ENCODE measurements around the gene KCND3.

KCND3 gene

GRCh38 chr1:111768023-111768422 lies 221.4 kb downstream of the KCND3 start:
- DNase-seq, result no peak

- no peak for DNase-seq
Observed at GRCh38 chr1:111762332-111762731, 227.1 kb downstream of the KCND3 start.

GRCh38 chr1:111761717-111762116 lies 227.8 kb downstream of the KCND3 start:
- DNase-seq, result no peak

- no peak for DNase-seq
Observed at GRCh38 chr1:111758373-111758772, 231.1 kb downstream of the KCND3 start.

GRCh38 chr1:111756124-111756513 lies 233.3 kb downstream of the KCND3 start:
- DNase-seq, result no peak

- peak; percentile 93 to 96 for DNase-seq
Observed at GRCh38 chr1:111755331-111756123, 233.9 kb downstream of the KCND3 start, which contains the start of gene DDX20. Gene DDX20, plus strand, starts transcription at chr1:111755901. Its CDS starts 24 bp downstream, at chr1:111755925.

GRCh38 chr1:111754984-111755330 lies 234.5 kb downstream of the KCND3 start:
- DNase-seq, result no peak

GRCh38 chr1:111751906-111752575 lies 237.4 kb downstream of the KCND3 start:
- no peak for DNase-seq

GRCh38 chr1:111750856-111751255 lies 238.6 kb downstream of the KCND3 start:
- DNase-seq, result peak in 1 of 2 experiments; percentile 4

GRCh38 chr1:111749628-111750027 lies 239.8 kb downstream of the KCND3 start:
- DNase-seq, result peak in 1 of 2 experiments; percentile 9

GRCh38 chr1:111747947-111748346 lies 241.5 kb downstream of the KCND3 start:
- peak in 1 of 2 experiments; percentile 2 for DNase-seq

GRCh38 chr1:111747282-111747734 lies 242.2 kb downstream of the KCND3 start:
- peak; percentile 67 to 73 for DNase-seq

- peak in 1 of 2 experiments; percentile 0 for DNase-seq
Observed at GRCh38 chr1:111746614-111746999, 242.9 kb downstream of the KCND3 start.

GRCh38 chr1:111745675-111746613 lies 243.5 kb downstream of the KCND3 start:
- DNase-seq, result peak in 1 of 2 experiments; percentile 15

- DNase-seq, result peak in 1 of 2 experiments; percentile 15
Observed at GRCh38 chr1:111743679-111744101, 245.8 kb downstream of the KCND3 start.

- peak; percentile 15 to 18 for DNase-seq
Observed at GRCh38 chr1:111742938-111743549, 246.4 kb downstream of the KCND3 start.

GRCh38 chr1:111742292-111742691 lies 247.2 kb downstream of the KCND3 start:
- DNase-seq, result peak in 1 of 2 experiments; percentile 3

GRCh38 chr1:111739925-111740765 lies 249.3 kb downstream of the KCND3 start:
- DNase-seq, result peak; percentile 53 to 72

GRCh38 chr1:111739194-111739924 lies 250.1 kb downstream of the KCND3 start, which contains the start of gene INKA2:
Gene INKA2, minus strand, starts transcription at chr1:111739395. Its CDS starts 153 bp downstream, at chr1:111739242.
- DNase-seq, result peak; percentile 91 to 92

GRCh38 chr1:111738436-111739193 lies 250.9 kb downstream of the KCND3 start:
- no peak for DNase-seq
